Natural killer cell treated with Interleukin-12 subunit alpha and Interleukin-12 subunit beta and Interleukin-15 and Interleukin-18, amount 100 ng/mL, for 72 hours (primary cell): ENCODE measurements around the gene PRKG1. TPM values are rescaled to one million over a fixed set of nuclear protein-coding genes. Genes with fewer than 3 reads are reported as not detected.
"Not testable (repeated sequence)": the region's sequence is repeated elsewhere in the genome, so short reads cannot be mapped to it uniquely, and the experiment has no call there.

Experiments
- ATAC-seq, 2 donors: fragments of 150-1000 bp; cut with Tn5 transposase in 1 of 2; sonication (Bioruptor Pico), chemical (Tn5 transposase) in 1 of 2; 2 replicates each; pipeline ENCODE4 v1.10.0; 2021
- DNase-seq: peaks from one replicate; pipeline ENCODE4 v3.0.0; 2022; ENCODE audit warnings: low spot score
- H3K27ac Mint-ChIP-seq, 2 donors: 1 replicate in 1 of 2; 2 replicates in 1 of 2; pipeline ENCODE4 v1.8.0; 2022; ENCODE audit warnings: mixed read lengths in 2 of 2, mild to moderate bottlenecking in 1 of 2, moderate library complexity in 1 of 2
- H3K27me3 Mint-ChIP-seq, 2 donors: 1 replicate in 1 of 2; 2 replicates in 1 of 2; pipeline ENCODE4 v1.8.0; 2022; ENCODE audit warnings: mixed read lengths in 2 of 2
- H3K36me3 Mint-ChIP-seq: one replicate; pipeline ENCODE4 v1.8.0; 2022; ENCODE audit warnings: mixed read lengths
- H3K4me1 Mint-ChIP-seq, 2 donors: 1 replicate in 1 of 2; 2 replicates in 1 of 2; pipeline ENCODE4 v1.8.0; 2022; ENCODE audit warnings: low read depth in 2 of 2, mixed read lengths in 2 of 2, mild to moderate bottlenecking in 1 of 2
- H3K4me3 Mint-ChIP-seq: one replicate; pipeline ENCODE4 v1.8.0; 2022; ENCODE audit warnings: mixed read lengths
- H3K9me3 Mint-ChIP-seq: 2 replicates; pipeline ENCODE4 v1.8.0; 2022; ENCODE audit warnings: mixed read lengths
- total RNA-seq, 2 donors: library from RNA; stranded (reverse); gene quantifications; one replicate each; pipeline ENCODE4 v1.2.3, GENCODE V29; 2022

PRKG1 gene
- total RNA-seq, 2 donors from 2014 or later, result 0.10 TPM; not detected in 1

GRCh38 chr10:52039002-52039793 is 964.9 kb downstream of the PRKG1 start:
- not testable (repeated sequence) for ATAC-seq

GRCh38 chr10:52040486-52040885 is 966.2 kb downstream of the PRKG1 start:
- Mint-ChIP-seq H3K4me1 (no peaks in the 10 kb centered on the region), H3K27ac (no peak overlapping the region), H3K4me3 (no peak overlapping the region), H3K9me3 (peaks cover 4% of the 10 kb centered on the region), H3K36me3 (no peaks in the 10 kb centered on the region), H3K27me3 (no peaks in the 10 kb centered on the region)
- DNase-seq (no peak), ATAC-seq (no peak)

More at GRCh38 chr10:52039002-52039793, 964.9 kb downstream of the PRKG1 start:
- not testable (repeated sequence) for H3K36me3 Mint-ChIP-seq, H3K9me3 Mint-ChIP-seq, H3K4me3 Mint-ChIP-seq, H3K27ac Mint-ChIP-seq, H3K4me1 Mint-ChIP-seq, H3K27me3 Mint-ChIP-seq, DNase-seq

DNA sequence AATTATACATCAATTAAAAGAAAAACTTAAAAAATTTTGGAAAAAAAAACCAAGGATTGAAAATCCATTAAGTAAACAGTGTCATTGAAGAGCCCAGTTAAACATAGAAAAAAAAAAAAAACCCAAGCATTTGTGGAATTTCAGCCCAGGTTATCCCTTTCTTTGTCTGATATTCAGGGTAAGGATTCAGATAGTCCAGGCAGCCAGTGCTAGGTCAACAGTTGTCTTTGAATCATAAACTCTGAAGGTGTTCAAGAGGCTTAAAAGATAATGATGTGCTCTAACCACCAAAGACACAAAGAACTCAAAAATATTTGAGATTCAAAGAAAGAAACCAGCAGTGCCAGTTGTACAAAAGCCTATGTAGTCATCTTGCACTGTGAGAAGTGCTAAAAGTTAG is 969.5 kb downstream of the PRKG1 start:
- no peaks in the 10 kb centered on the region for H3K9me3 Mint-ChIP-seq
- no peaks in the 10 kb centered on the region for H3K36me3 Mint-ChIP-seq
- no peak overlapping the region for H3K4me3 Mint-ChIP-seq
- H3K27ac Mint-ChIP-seq, result no peak overlapping the region
- no peak for ATAC-seq
- no peak for DNase-seq
- no peaks in the 10 kb centered on the region for H3K4me1 Mint-ChIP-seq
- no peaks in the 10 kb centered on the region for H3K27me3 Mint-ChIP-seq

- Mint-ChIP-seq H3K27ac (no peak overlapping the region), H3K27me3 (no peaks in the 10 kb centered on the region)
- ATAC-seq, result no peak
Measured at GRCh38 chr10:52048051-52048450, 973.8 kb downstream of the PRKG1 start.

DNA sequence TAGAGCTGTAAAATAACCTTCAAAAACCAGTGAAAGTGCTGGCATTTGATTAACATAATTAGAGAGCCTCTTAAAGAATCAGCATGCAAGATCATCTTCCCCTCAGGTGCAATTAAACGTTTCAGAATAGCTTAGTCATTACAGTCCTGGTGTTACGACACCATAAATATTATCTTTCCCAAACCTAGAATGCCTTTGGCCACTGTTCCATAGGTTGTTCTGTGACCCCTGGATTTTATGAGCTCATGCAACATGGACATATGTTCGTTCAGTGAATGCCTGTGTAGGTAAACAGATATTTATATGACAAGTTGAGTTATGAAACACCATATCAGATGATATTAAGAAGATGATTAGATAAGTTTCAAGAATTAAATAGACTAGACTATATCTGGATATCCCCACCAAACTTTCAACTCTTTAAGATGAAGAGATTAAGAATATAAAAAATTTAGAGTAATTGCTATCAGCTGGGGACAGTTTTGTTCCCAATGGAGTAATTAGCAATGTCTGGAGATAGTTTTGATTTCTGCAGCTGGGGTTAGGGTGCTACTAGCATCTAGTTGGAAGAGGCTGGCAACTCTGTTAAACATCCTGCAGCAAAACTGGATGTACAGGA is 976.3 kb downstream of the PRKG1 start:
- ATAC-seq (no peak), DNase-seq (no peak)
- Mint-ChIP-seq H3K36me3 (no peaks in the 10 kb centered on the region), H3K27ac (no peak overlapping the region), H3K4me3 (no peak overlapping the region), H3K27me3 (no peaks in the 10 kb centered on the region), H3K9me3 (no peaks in the 10 kb centered on the region), H3K4me1 (no peaks in the 10 kb centered on the region)

More at GRCh38 chr10:52048051-52048450, 973.8 kb downstream of the PRKG1 start:
- no peak for DNase-seq
- Mint-ChIP-seq H3K36me3 (no peaks in the 10 kb centered on the region), H3K4me1 (no peaks in the 10 kb centered on the region), H3K4me3 (no peak overlapping the region), H3K9me3 (no peaks in the 10 kb centered on the region)

GRCh38 chr10:52053497-52053896 is 979.2 kb downstream of the PRKG1 start:
- ATAC-seq, result no peak
- H3K4me1 Mint-ChIP-seq, result no peaks in the 10 kb centered on the region
- H3K36me3 Mint-ChIP-seq, result no peaks in the 10 kb centered on the region
- no peak overlapping the region for H3K27ac Mint-ChIP-seq
- H3K4me3 Mint-ChIP-seq, result no peak overlapping the region
- no peak for DNase-seq
- no peaks in the 10 kb centered on the region for H3K27me3 Mint-ChIP-seq
- H3K9me3 Mint-ChIP-seq, result no peaks in the 10 kb centered on the region

GRCh38 chr10:52056291-52056690 is 982.0 kb downstream of the PRKG1 start:
- no peaks in the 10 kb centered on the region for H3K36me3 Mint-ChIP-seq
- H3K27ac Mint-ChIP-seq, result no peak overlapping the region
- H3K4me3 Mint-ChIP-seq, result no peak overlapping the region
- H3K9me3 Mint-ChIP-seq, result no peaks in the 10 kb centered on the region
- no peak for ATAC-seq
- no peaks in the 10 kb centered on the region for H3K4me1 Mint-ChIP-seq
- no peak for DNase-seq
- no peaks in the 10 kb centered on the region for H3K27me3 Mint-ChIP-seq

DNA sequence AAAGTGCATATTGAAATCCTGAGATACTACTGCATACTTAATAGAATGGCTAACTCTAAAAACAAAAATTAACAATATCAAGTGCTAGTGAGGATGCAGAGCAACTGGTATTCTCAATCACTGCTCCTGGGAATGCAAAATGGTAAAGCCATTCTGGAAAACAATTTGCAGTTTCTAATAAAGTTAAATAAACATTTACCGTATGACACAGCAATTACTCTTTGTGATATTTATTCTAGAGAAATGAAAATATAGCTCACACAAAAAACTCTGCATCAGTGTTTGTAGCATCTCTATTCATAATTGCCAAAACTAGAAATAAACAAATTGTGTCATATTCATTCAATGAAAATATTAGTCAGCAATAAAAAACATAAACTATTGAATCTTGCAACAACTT is 984.8 kb downstream of the PRKG1 start:
- no peaks in the 10 kb centered on the region for H3K36me3 Mint-ChIP-seq
- no peak for DNase-seq
- H3K4me3 Mint-ChIP-seq, result no peak overlapping the region
- H3K4me1 Mint-ChIP-seq, result no peaks in the 10 kb centered on the region
- H3K27me3 Mint-ChIP-seq, result no peaks in the 10 kb centered on the region
- no peak overlapping the region for H3K27ac Mint-ChIP-seq
- no peak for ATAC-seq
- H3K9me3 Mint-ChIP-seq, result no peaks in the 10 kb centered on the region

DNA sequence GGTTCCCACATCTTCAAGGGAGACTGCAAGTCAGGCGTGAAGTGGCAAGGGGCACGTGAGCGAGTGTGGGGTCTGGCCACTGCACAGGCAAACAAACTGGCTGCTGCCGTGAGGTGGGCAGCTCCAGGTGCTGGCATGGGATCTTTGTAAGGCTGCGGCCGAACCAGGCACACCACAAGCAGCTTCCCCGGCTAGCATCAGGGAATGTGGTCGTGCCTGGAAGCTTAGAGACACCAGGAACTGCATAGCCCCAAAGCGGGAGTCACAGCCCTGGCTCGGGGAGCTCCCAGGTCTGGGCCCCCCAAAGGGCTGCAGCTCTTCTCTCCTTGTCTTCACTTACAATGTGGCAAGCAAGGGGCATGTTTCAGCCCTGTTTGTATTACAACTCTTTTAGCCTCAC is 988.9 kb downstream of the PRKG1 start:
- Mint-ChIP-seq H3K4me1 (no peaks in the 10 kb centered on the region), H3K36me3 (no peaks in the 10 kb centered on the region), H3K9me3 (no peaks in the 10 kb centered on the region), H3K27me3 (no peaks in the 10 kb centered on the region), H3K27ac (no peak overlapping the region), H3K4me3 (no peak overlapping the region)
- ATAC-seq (peak in 1 of 2 donors; percentile 6), DNase-seq (no peak)

DNA sequence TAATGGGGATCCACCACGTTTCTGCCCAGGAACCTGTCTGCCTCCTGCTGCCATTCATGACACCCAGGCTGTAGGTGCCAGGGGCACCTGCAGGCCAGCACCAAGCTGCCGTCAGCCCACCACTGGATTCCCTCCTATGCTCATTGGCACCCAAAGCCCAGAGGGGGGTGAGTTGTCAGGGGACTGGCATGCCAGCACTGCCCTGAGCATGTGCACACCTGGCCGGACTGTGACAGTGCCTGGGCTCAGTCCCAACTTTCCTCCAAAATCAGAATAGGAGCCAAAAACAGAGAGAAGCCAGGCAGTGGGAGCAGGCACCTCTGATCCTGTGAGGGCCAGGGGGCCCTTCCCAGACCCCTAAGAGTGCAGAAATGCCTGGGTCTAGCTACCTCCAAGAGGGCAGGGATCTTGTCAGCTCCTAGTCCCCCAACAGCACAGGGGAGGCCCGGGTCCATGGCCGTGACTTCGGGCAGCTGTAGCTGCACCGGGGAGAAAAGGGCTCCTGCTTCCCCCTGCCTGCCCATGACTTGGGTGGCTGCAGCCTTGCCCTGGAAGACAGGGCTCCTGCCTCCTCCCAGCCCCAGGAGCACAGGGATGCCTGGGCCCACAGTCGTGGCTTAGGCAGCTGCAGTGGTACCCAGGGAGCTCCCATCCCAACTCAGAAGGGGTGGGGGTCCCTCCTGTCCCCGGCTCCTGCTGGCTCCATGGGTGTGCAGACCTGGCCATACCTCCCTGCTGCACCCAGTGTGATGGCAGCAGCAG is 990.0 kb downstream of the PRKG1 start:
- H3K36me3 Mint-ChIP-seq, result no peaks in the 10 kb centered on the region
- no peaks in the 10 kb centered on the region for H3K9me3 Mint-ChIP-seq

GRCh38 chr10:52066383-52066782 is 992.1 kb downstream of the PRKG1 start:
- H3K4me3 Mint-ChIP-seq, result no peak overlapping the region
- DNase-seq, result no peak
- no peaks in the 10 kb centered on the region for H3K27me3 Mint-ChIP-seq
- no peaks in the 10 kb centered on the region for H3K36me3 Mint-ChIP-seq
- ATAC-seq, result no peak
- H3K4me1 Mint-ChIP-seq, result no peaks in the 10 kb centered on the region
- H3K9me3 Mint-ChIP-seq, result no peaks in the 10 kb centered on the region
- no peak overlapping the region for H3K27ac Mint-ChIP-seq

More for the DNA sequence above, 990.0 kb downstream of the PRKG1 start:
- H3K27me3 Mint-ChIP-seq, result no peaks in the 10 kb centered on the region
- no peak overlapping the region for H3K27ac Mint-ChIP-seq
- no peak for DNase-seq
- peak; percentile 41 to 55 for ATAC-seq
- H3K4me1 Mint-ChIP-seq, result no peaks in the 10 kb centered on the region
- H3K4me3 Mint-ChIP-seq, result no peak overlapping the region

DNA sequence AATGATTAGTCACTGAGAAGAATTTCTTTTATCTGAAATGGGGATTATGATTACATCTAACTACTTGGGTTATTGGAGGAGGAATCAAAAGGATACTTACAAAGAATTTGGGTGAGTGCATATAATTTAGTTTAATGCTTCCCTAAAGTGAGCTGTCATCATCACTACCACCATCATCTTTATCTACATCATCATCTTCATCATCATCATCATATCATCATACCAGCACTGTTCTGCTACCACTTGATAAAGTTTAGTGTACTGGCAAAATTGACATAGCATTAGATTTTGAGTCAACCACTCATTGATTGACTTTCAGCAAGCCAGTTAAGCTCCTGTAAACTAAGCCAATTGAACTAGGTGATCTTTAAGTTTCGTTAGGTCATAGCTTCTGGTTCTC is 994.2 kb downstream of the PRKG1 start:
- DNase-seq, result no peak
- ATAC-seq, result no peak
- H3K9me3 Mint-ChIP-seq, result no peaks in the 10 kb centered on the region
- no peaks in the 10 kb centered on the region for H3K27me3 Mint-ChIP-seq
- H3K36me3 Mint-ChIP-seq, result no peaks in the 10 kb centered on the region
- no peak overlapping the region for H3K4me3 Mint-ChIP-seq
- H3K27ac Mint-ChIP-seq, result no peak overlapping the region
- no peaks in the 10 kb centered on the region for H3K4me1 Mint-ChIP-seq

GRCh38 chr10:52071814-52072213 is 997.5 kb downstream of the PRKG1 start:
- Mint-ChIP-seq H3K4me1 (no peaks in the 10 kb centered on the region), H3K36me3 (no peaks in the 10 kb centered on the region), H3K27me3 (no peaks in the 10 kb centered on the region), H3K9me3 (no peaks in the 10 kb centered on the region), H3K27ac (no peak overlapping the region), H3K4me3 (no peak overlapping the region)
- no peak for DNase-seq
- ATAC-seq, result no peak

- Mint-ChIP-seq H3K36me3 (no peaks in the 10 kb centered on the region), H3K9me3 (no peaks in the 10 kb centered on the region), H3K4me1 (no peaks in the 10 kb centered on the region), H3K4me3 (no peak overlapping the region), H3K27me3 (no peaks in the 10 kb centered on the region), H3K27ac (no peak overlapping the region)
- ATAC-seq (no peak), DNase-seq (no peak)
Measured at GRCh38 chr10:52074505-52075026, 1000.3 kb downstream of the PRKG1 start.
